ENCODE data around the gene AP1B1. TPM values are rescaled to one million over a fixed set of nuclear protein-coding genes. Genes with fewer than 3 reads are reported as not detected.

AP1B1 gene
- total and polyA plus RNA-seq, 2 of the 4 experiments (the other 2 are of a cell fraction) = 55.7 to 70.8 TPM

DNA sequence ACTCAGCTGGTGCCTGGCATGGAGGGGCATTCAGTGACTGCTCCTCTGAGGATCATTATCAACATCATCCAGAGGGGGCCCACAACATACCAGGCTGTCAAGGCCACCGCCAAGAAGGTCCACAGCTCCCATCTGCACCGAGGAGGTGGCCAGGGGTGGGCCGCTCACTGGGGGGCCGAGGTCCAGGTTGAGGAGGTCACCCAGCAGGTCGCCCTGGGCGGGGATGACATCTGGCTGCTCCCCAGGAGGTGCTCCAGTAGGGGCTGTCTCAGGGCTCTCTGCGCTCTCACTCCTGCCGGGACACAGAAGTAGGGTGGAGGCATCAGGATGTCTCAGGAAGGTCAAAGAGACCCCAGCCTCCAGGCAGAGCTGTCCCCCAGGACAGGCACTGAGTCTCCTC lies 47.8 kb downstream of the AP1B1 start:
- Histone ChIP-seq H3K9me3 (ENCODE audit: control insufficient read depth, insufficient read depth, low read length) (no peaks in the 10 kb centered on the region), H3K14ac (replicated peaks; ENCODE audit: low read depth, low read length) (no peak overlapping the region), H3K4me3 (ENCODE audit: insufficient read depth, low read depth, low read length) (no peak overlapping the region), H4K5ac (ENCODE audit: low read depth, low read length) (no peak overlapping the region), H3K27me3 (ENCODE audit: control insufficient read depth, insufficient read depth, low read length) (no peaks in the 10 kb centered on the region), H3K9me1 (ENCODE audit: insufficient read depth, low read length) (no peaks in the 10 kb centered on the region), H3K23ac (ENCODE audit: low read depth, low read length) (no peak overlapping the region), H3K56ac (ENCODE audit: extremely low read depth, insufficient read depth, low read length) (no peak overlapping the region), H2BK15ac (ENCODE audit: low read depth, low read length) (no peak overlapping the region), H2AFZ (replicated peaks; ENCODE audit: low read length, poor library complexity) (no peak overlapping the region), H2BK120ac (ENCODE audit: low read depth, low read length) (no peak overlapping the region), H3K36me3 (ENCODE audit: control insufficient read depth, insufficient read depth, low read length) (peaks cover 55% of the 10 kb centered on the region), H3K79me1 (ENCODE audit: low read depth in 1 of 2, low read length in 2 of 2) (no peaks in the 10 kb centered on the region), H4K20me1 (ENCODE audit: insufficient read depth, low read length) (peaks cover 11% of the 10 kb centered on the region), H2AK9ac (replicated peaks; ENCODE audit: low read depth, low read length, poor library complexity) (no peak overlapping the region), H3K4ac (ENCODE audit: low read depth, low read length) (no peak overlapping the region), H2AK5ac (ENCODE audit: low read depth, low read length) (no peak overlapping the region), H3K27ac (ENCODE audit: insufficient read depth, low read length) (no peak overlapping the region), H3K9ac (ENCODE audit: low read depth, low read length) (no peak overlapping the region), H2BK5ac (ENCODE audit: low read depth, low read length, poor library complexity, severe bottlenecking) (no peak overlapping the region), H3K18ac (ENCODE audit: low read depth, low read length) (no peak overlapping the region), H4K91ac (ENCODE audit: insufficient read depth, low read depth, low read length) (no peak overlapping the region), H3K4me1 (ENCODE audit: control insufficient read depth, insufficient read depth, low read length) (no peaks in the 10 kb centered on the region), H2BK20ac (ENCODE audit: low read depth, low read length) (no peak overlapping the region), H4K8ac (ENCODE audit: low read depth in 2 of 2, low read length in 2 of 2) (no peak overlapping the region), H3K4me2 (ENCODE audit: low read depth, low read length) (no peak overlapping the region)
- in situ Hi-C loops (cut with MboI; ENCODE audit: low sequenced_read_pairs) = no loop called here
- BruUV-seq (replicated peaks) = no TSS peak
- intact Hi-C loops (cut with micrococcal nuclease) = no loop called here
- ChIA-PET POLR2A (ENCODE audit: unreplicated experiment) (no interaction called here), CTCF (no interaction called here)
- dilution Hi-C loops (cut with HindIII; ENCODE audit: low sequenced_read_pairs, unreplicated experiment) = no loop called here
- DNase-seq = no peak
- no peak for ATAC-seq (ENCODE audit: low read depth)
- 100% methylated on average over 1 of the region's 8 CpGs; no CpG with 5 or more reads in 1 of the 2 experiments for WGBS, 2 experiments (ENCODE audit: extremely low coverage in 2 of 2, insufficient read length in 1 of 2)
- TF ChIP-seq MXI1 (IDR thresholded peaks at IDR 0.05; ENCODE audit: borderline replicate concordance, low read depth, low read length) = no peak
- TF ChIP-seq, protein P1, sequence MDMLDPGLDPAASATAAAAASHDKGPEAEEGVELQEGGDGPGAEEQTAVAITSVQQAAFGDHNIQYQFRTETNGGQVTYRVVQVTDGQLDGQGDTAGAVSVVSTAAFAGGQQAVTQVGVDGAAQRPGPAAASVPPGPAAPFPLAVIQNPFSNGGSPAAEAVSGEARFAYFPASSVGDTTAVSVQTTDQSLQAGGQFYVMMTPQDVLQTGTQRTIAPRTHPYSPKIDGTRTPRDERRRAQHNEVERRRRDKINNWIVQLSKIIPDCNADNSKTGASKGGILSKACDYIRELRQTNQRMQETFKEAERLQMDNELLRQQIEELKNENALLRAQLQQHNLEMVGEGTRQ (IDR thresholded peaks at IDR 0.05; ENCODE audit: low read depth, low read length) = no peak
- TF ChIP-seq CEBPB (IDR thresholded peaks at IDR 0.05; ENCODE audit: low read depth, low read length) = no peak
- no peak for TF ChIP-seq RFX5 (IDR thresholded peaks at IDR 0.05; ENCODE audit: low read depth, low read length)
- no peak for TF ChIP-seq RAD21 (IDR thresholded peaks at IDR 0.05; ENCODE audit: low read length)
- no peak for TF ChIP-seq FOS (IDR thresholded peaks at IDR 0.05; ENCODE audit: low read depth, low read length)
- no peak for TF ChIP-seq NFE2L2 (IDR thresholded peaks at IDR 0.05; ENCODE audit: low read depth, low read length)
- TF ChIP-seq, protein P2, sequence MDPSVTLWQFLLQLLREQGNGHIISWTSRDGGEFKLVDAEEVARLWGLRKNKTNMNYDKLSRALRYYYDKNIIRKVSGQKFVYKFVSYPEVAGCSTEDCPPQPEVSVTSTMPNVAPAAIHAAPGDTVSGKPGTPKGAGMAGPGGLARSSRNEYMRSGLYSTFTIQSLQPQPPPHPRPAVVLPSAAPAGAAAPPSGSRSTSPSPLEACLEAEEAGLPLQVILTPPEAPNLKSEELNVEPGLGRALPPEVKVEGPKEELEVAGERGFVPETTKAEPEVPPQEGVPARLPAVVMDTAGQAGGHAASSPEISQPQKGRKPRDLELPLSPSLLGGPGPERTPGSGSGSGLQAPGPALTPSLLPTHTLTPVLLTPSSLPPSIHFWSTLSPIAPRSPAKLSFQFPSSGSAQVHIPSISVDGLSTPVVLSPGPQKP (IDR thresholded peaks at IDR 0.05; ENCODE audit: borderline replicate concordance, low read depth, low read length) = no peak
- TF ChIP-seq BHLHE40 (IDR thresholded peaks at IDR 0.05; ENCODE audit: low read depth, low read length) = no peak
- TF ChIP-seq POLR2A (IDR thresholded peaks at IDR 0.05; ENCODE audit: low read depth, low read length) = no peak
- no peak for TF ChIP-seq RCOR1 (IDR thresholded peaks at IDR 0.05; ENCODE audit: insufficient replicate concordance, low read length)

Measured in IMR-90 (cell line).